Measurements from ENCODE around the gene U2AF2.

The U2AF2 gene

GRCh38 chr19:55622242-55622969, 32.4 kb upstream of the U2AF2 start:
- DNase-seq: no peak

- DNase-seq: no peak
Observed at GRCh38 chr19:55623130-55623529, 31.7 kb upstream of the U2AF2 start.

GRCh38 chr19:55623561-55623960, 31.3 kb upstream of the U2AF2 start:
- DNase-seq: no peak

GRCh38 chr19:55624109-55625003, 30.5 kb upstream of the U2AF2 start, which contains the start of gene ZNF784:
ZNF784 (minus strand) TSS chr19:55624566; CDS start chr19:55624561, 5 bp downstream.
- DNase-seq: peak; percentile 94 to 95

- no peak for DNase-seq
Observed at GRCh38 chr19:55625004-55625326, 29.9 kb upstream of the U2AF2 start.

- no peak for DNase-seq
Observed at GRCh38 chr19:55626350-55626749, 28.5 kb upstream of the U2AF2 start.

- peak; percentile 82 to 93 for DNase-seq
Observed at GRCh38 chr19:55632463-55632834, 22.4 kb upstream of the U2AF2 start.

- no peak for DNase-seq
Observed at GRCh38 chr19:55633861-55634260, 21.0 kb upstream of the U2AF2 start.

- no peak for DNase-seq
Observed at GRCh38 chr19:55635334-55635717, 19.5 kb upstream of the U2AF2 start.

GRCh38 chr19:55635856-55636440, 18.9 kb upstream of the U2AF2 start:
- no peak for DNase-seq

- no peak for DNase-seq
Observed at GRCh38 chr19:55636723-55637122, 18.1 kb upstream of the U2AF2 start.

- DNase-seq: no peak
Observed at GRCh38 chr19:55637534-55637933, 17.3 kb upstream of the U2AF2 start.

- peak; percentile 33 to 38 for DNase-seq
Observed at GRCh38 chr19:55638864-55639359, 15.9 kb upstream of the U2AF2 start.

- peak; percentile 82 to 86 for DNase-seq
Observed at GRCh38 chr19:55640043-55640576, 14.7 kb upstream of the U2AF2 start.

- DNase-seq: peak; percentile 61 to 78
Observed at GRCh38 chr19:55640577-55641425, 14.0 kb upstream of the U2AF2 start, which contains the start of gene ZNF580. ZNF580 (plus strand) TSS chr19:55641002; CDS start chr19:55642509, 1,507 bp downstream.

GRCh38 chr19:55641426-55642152, 13.2 kb upstream of the U2AF2 start:
- DNase-seq: no peak

- DNase-seq: no peak
Observed at GRCh38 chr19:55642153-55643002, 12.5 kb upstream of the U2AF2 start.

GRCh38 chr19:55643003-55643886, 11.6 kb upstream of the U2AF2 start, which contains the start of gene ZNF581:
ZNF581 (plus strand) TSS chr19:55643649; CDS start chr19:55644572, 923 bp downstream.
- peak; percentile 42 to 74 for DNase-seq

GRCh38 chr19:55643887-55644176, 11.0 kb upstream of the U2AF2 start:
- no peak for DNase-seq
